MM.1S (cell line): ENCODE results near the gene AKAP6.

Experiments
- CTCF ChIP-seq: fragments of 300-600 bp; sonication (generic); IDR thresholded peaks from 2 replicates; pipeline ENCODE4 v1.5.1; 2016; ENCODE audit warnings: antibody characterized with exemption, low read length, mixed read lengths
- EZH2 ChIP-seq: fragments of 300-600 bp; sonication (generic); optimal IDR thresholded peaks from 2 replicates; pipeline ENCODE3; 2017; ENCODE audit warnings: low read depth, mild to moderate bottlenecking, antibody characterized with exemption, low read length, mixed read lengths
- EZH2phosphoT487 ChIP-seq: fragments of 300-600 bp; sonication (generic); IDR thresholded peaks from 2 replicates; pipeline ENCODE4 v1.6.1; 2018; ENCODE audit warnings: antibody characterized with exemption, low read length

GRCh38 chr14:32818581-32818980, 489.5 kb downstream of the AKAP6 start:
- TF ChIP-seq CTCF (no peak), EZH2 (no peak), EZH2phosphoT487 (no peak)
